Limb (tissue), 2 donors: ENCODE measurements around the gene CMTM6.
A peak's percentile ranks its signal among the peaks of the same experiment; 100 is the strongest.
"Not testable (repeated sequence)": the region's sequence is repeated elsewhere in the genome, so short reads cannot be mapped to it uniquely, and the experiment has no call there.

Experiments used
- DNase-seq, 2 donors: peaks; one replicate each; pipeline ENCODE4 v3.0.0-alpha.2; 2016; ENCODE audit errors: extremely low spot score in 2 of 2

Gene CMTM6

GRCh38 chr3:32467333-32468070, 35.1 kb downstream of the CMTM6 start:
- DNase-seq = peak; percentile 76 to 86

- not testable (repeated sequence) for DNase-seq
Measured at GRCh38 chr3:32466808-32467207, 35.8 kb downstream of the CMTM6 start.

GRCh38 chr3:32464726-32465125, 37.9 kb downstream of the CMTM6 start:
- DNase-seq = not testable (repeated sequence)

GRCh38 chr3:32463415-32463814, 39.2 kb downstream of the CMTM6 start:
- DNase-seq = not testable (repeated sequence)

GRCh38 chr3:32462191-32462986, 40.3 kb downstream of the CMTM6 start:
- not testable (repeated sequence) for DNase-seq

GRCh38 chr3:32460817-32461496, 41.7 kb downstream of the CMTM6 start:
- DNase-seq = not testable (repeated sequence)

- DNase-seq = peak; percentile 27 to 75
Measured at GRCh38 chr3:32460031-32460749, 42.5 kb downstream of the CMTM6 start.

GRCh38 chr3:32459450-32459849, 43.2 kb downstream of the CMTM6 start:
- DNase-seq = no peak

- no peak for DNase-seq
Measured at GRCh38 chr3:32457971-32458471, 44.6 kb downstream of the CMTM6 start.

GRCh38 chr3:32456429-32457130, 46.1 kb downstream of the CMTM6 start:
- no peak for DNase-seq

- no peak for DNase-seq
Measured at GRCh38 chr3:32455609-32456428, 46.8 kb downstream of the CMTM6 start.

GRCh38 chr3:32454731-32455608, 47.7 kb downstream of the CMTM6 start:
- DNase-seq = no peak

GRCh38 chr3:32454111-32454510, 48.5 kb downstream of the CMTM6 start:
- DNase-seq = no peak

GRCh38 chr3:32453346-32453745, 49.3 kb downstream of the CMTM6 start:
- DNase-seq = no peak

GRCh38 chr3:32452009-32452408, 50.6 kb downstream of the CMTM6 start:
- no peak for DNase-seq

- DNase-seq = no peak
Measured at GRCh38 chr3:32450992-32451659, 51.5 kb downstream of the CMTM6 start.

GRCh38 chr3:32450426-32450825, 52.2 kb downstream of the CMTM6 start:
- no peak for DNase-seq

- DNase-seq = no peak
Measured at GRCh38 chr3:32449691-32450090, 53.0 kb downstream of the CMTM6 start.
